Lung (tissue), 12 donors: ENCODE measurements around the gene SFXN3. TPM values are rescaled to one million over a fixed set of nuclear protein-coding genes. Genes with fewer than 3 reads are reported as not detected.
"Not testable (repeated sequence)": the region's sequence is repeated elsewhere in the genome, so short reads cannot be mapped to it uniquely, and the experiment has no call there.

Experiments
- ATAC-seq: fragments of 200-7000 bp; cut with Tn5 transposase; one replicate; pipeline ENCODE4 v1.9.1; 2020; ENCODE audit warnings: moderate number of reproducible peaks; ENCODE audit not compliant: insufficient read depth, low FRiP score
- DNase-seq, 3 donors: peaks; one replicate each; pipeline ENCODE4 v3.0.0-alpha.2; 2013 to 2017
- H3K27ac ChIP-seq, 2 donors: one replicate each; pipeline ENCODE4 v1.5.1; 2013; ENCODE audit warnings: mild to moderate bottlenecking in 2 of 2, moderate library complexity in 2 of 2, control low read depth in 1 of 2, inconsistent platforms in 1 of 2, low read depth in 1 of 2, low read length in 1 of 2
- H3K27me3 ChIP-seq, 3 donors: one replicate each; pipeline ENCODE4 v1.5.1; 2013; ENCODE audit warnings: low read length in 2 of 3; ENCODE audit not compliant: control insufficient read depth in 3 of 3, insufficient read depth in 3 of 3
- H3K36me3 ChIP-seq, 4 donors: one replicate each; pipeline ENCODE4 v1.5.1; 2013; ENCODE audit warnings: low read length in 4 of 4, mild to moderate bottlenecking in 1 of 4, moderate library complexity in 1 of 4; ENCODE audit not compliant: control insufficient read depth in 4 of 4, insufficient read depth in 4 of 4
- H3K4me1 ChIP-seq, 5 donors: one replicate each; pipeline ENCODE4 v1.5.1; 2013; ENCODE audit warnings: low read length in 5 of 5, mild to moderate bottlenecking in 2 of 5, moderate library complexity in 1 of 5; ENCODE audit not compliant: control insufficient read depth in 5 of 5, insufficient read depth in 5 of 5
- H3K4me3 ChIP-seq: one replicate; pipeline ENCODE4 v1.5.1; 2013; ENCODE audit warnings: mild to moderate bottlenecking, control low read depth, moderate library complexity
- H3K9ac ChIP-seq, 2 donors: one replicate each; pipeline ENCODE4 v1.5.1; 2013; ENCODE audit warnings: low read length in 2 of 2, control low read depth in 1 of 2; ENCODE audit not compliant: insufficient read depth in 1 of 2
- H3K9me3 ChIP-seq, 4 donors: one replicate each; pipeline ENCODE4 v1.5.1; 2013; ENCODE audit warnings: low read length in 3 of 4, mild to moderate bottlenecking in 1 of 4, moderate library complexity in 1 of 4; ENCODE audit not compliant: control insufficient read depth in 4 of 4, insufficient read depth in 3 of 4
- WGBS, 2 donors: extraction: QIAGEN DNeasy Blood & Tissue Kit; methylation state at CpG; one replicate each; pipeline ENCODE4 v1.1.7; 2013; 5-methylcytosine and 5-hydroxymethylcytosine counted together
- polyA plus RNA-seq, 2 donors: library from polyadenylated mRNA; stranded (reverse); fragments of 200-250 nt; gene quantifications; one replicate each; pipeline ENCODE4 v1.2.1, GENCODE V29; 2013
- total RNA-seq, 2 donors: library from RNA; depleted of rRNA in 1 of 2; stranded (reverse); fragments of >200 nt in 1 of 2; gene quantifications; one replicate each; pipeline ENCODE4 v1.2.1, GENCODE V29; 2014 to 2021
- TF ChIP-seq, protein P1 (sequence below): IDR thresholded peaks from 2 replicates; pipeline ENCODE4 v1.5.1; 2012; ENCODE audit warnings: mild to moderate bottlenecking; ENCODE audit errors: control extremely low read depth, extremely low read depth
- donor health status: control.
- donor health status: control.
- donor health status: Bipolar disorder and iron deficiency.
- donor health status: healthy.
- donor health status: DM: yes; HTN: yes; CAD: no.

The SFXN3 gene
- total and polyA plus RNA-seq, 4 donors, result 36.4 to 95.8 (median 39.6) TPM

DNA sequence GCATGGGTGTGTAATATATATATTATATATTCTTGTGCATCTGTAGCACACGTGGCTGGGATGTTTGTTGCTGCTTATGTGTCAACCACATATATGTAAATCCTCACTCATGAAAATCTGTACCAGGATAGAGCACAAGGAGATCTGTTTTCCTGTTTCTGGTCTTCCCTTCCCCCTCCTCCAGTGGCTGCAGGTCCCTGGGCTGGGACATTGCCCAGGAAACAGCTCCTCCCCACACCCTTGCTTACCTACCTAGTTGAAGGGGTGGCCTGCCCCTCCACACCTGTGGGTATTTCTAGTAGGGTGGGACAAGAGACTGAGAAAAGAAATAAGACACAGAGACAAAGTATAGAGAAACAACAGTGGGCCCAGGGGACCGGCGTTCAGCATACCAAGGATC lies 2.2 kb downstream of the SFXN3 start:
- peak overlapping the region in 1 of 2 donors; percentile 26 for H3K27ac ChIP-seq
- H3K27me3 ChIP-seq, result peaks cover 0 to 12% (median 6%) of the 10 kb centered on the region in 3 donors
- DNase-seq (no peak), ATAC-seq (no peak)
- WGBS, 2 donors, result 81 to 87% methylated on average over 3 of the region's 3 CpGs
- H3K9me3 ChIP-seq, result no peaks in the 10 kb centered on the region
- no peak overlapping the region for H3K9ac ChIP-seq
- H3K4me1 ChIP-seq, result peaks cover 0 to 25% (median 3%) of the 10 kb centered on the region in 5 donors
- TF ChIP-seq, protein P1, sequence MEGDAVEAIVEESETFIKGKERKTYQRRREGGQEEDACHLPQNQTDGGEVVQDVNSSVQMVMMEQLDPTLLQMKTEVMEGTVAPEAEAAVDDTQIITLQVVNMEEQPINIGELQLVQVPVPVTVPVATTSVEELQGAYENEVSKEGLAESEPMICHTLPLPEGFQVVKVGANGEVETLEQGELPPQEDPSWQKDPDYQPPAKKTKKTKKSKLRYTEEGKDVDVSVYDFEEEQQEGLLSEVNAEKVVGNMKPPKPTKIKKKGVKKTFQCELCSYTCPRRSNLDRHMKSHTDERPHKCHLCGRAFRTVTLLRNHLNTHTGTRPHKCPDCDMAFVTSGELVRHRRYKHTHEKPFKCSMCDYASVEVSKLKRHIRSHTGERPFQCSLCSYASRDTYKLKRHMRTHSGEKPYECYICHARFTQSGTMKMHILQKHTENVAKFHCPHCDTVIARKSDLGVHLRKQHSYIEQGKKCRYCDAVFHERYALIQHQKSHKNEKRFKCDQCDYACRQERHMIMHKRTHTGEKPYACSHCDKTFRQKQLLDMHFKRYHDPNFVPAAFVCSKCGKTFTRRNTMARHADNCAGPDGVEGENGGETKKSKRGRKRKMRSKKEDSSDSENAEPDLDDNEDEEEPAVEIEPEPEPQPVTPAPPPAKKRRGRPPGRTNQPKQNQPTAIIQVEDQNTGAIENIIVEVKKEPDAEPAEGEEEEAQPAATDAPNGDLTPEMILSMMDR, result no peak
- no peak overlapping the region for H3K4me3 ChIP-seq
- peaks cover 8 to 27% (median 14%) of the 10 kb centered on the region in 4 donors for H3K36me3 ChIP-seq

DNA sequence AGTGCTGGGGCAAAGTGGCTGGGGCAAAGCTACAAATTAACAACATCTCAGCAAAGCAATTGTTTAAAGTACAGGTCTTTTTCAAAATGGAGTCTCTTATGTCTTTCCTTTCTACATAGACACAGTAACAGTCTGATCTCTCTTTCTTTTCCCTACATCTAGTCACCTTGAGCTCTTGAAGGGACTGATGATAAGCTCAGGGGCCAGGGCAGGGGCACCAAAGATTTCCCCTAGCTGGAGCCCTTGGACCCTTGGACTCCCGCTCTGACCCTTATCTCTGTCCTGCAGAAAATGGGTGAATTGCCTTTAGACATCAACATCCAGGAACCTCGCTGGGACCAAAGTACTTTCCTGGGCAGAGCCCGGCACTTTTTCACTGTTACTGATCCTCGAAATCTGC lies 3.4 kb downstream of the SFXN3 start:
- H3K27ac ChIP-seq, H3K4me3 ChIP-seq, DNase-seq, H3K9ac ChIP-seq, ATAC-seq, H3K27me3 ChIP-seq, H3K9me3 ChIP-seq: not testable (repeated sequence)
- peaks cover 8 to 36% (median 17%) of the 10 kb centered on the region in 4 donors for H3K36me3 ChIP-seq
- 96 to 98% methylated on average over 4 of the region's 4 CpGs for WGBS, 2 donors
- H3K4me1 ChIP-seq, result peaks cover 0 to 25% (median 3%) of the 10 kb centered on the region in 5 donors

DNA sequence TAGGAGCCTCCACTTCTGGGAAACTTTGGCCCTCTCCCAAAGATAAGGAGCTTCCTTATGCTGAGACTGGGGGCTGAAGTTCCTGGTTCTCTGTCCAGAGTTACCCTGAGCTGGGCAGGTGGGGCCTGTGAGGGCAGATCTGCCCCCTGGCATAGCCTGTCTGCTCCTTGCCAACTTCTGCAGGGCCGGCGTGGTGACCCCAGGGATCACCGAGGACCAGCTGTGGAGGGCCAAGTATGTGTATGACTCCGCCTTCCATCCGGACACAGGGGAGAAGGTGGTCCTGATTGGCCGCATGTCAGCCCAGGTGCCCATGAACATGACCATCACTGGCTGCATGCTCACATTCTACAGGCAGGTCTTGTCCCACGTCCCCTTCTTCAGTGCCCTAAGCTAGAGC lies 4.3 kb downstream of the SFXN3 start:
- Histone ChIP-seq H3K27ac (no peak overlapping the region), H3K4me1 (peaks cover 0 to 25% (median 3%) of the 10 kb centered on the region in 5 donors), H3K9me3 (no peaks in the 10 kb centered on the region), H3K4me3 (no peak overlapping the region), H3K27me3 (no peaks in the 10 kb centered on the region), H3K36me3 (peaks cover 8 to 40% (median 17%) of the 10 kb centered on the region in 4 donors), H3K9ac (no peak overlapping the region)
- TF ChIP-seq, protein P1, result no peak
- WGBS, 2 donors, result 95 to 99% methylated on average over 7 of the region's 7 CpGs
- no peak for DNase-seq
- no peak for ATAC-seq

DNA sequence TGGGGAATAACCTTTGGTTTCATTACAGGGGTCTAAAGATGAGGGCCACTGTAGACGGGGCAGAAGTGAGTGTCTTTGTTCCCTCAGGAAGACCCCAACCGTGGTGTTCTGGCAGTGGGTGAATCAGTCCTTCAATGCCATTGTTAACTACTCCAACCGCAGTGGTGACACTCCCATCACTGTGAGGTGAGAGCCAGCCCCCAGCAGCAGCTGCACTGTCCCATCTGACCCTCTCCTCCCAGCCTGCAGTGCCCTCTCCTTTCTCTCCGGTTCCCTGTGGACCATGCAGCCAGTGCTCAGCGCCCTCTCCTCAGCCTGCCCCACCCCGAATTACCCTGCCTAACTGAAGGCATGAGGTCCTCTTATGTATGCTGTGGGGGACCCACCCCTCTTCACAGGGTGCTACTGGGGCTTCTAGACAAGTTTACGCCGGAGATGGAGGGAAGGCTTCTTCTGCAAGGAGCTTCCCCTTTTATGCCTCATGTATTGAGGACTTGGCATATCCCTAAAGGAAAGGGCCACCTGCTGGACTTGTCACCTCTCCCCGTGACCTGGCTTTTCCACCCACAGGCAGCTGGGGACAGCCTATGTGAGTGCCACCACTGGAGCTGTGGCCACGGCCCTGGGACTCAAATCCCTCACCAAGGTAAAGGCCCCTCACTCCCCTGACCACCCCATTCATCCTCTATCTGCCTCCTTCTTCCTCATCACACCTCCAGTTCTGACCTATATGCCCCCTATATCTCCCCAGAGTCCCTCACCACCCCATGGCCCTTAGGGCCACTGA lies 5.1 kb downstream of the SFXN3 start:
- Histone ChIP-seq H3K36me3 (peaks cover 8 to 40% (median 17%) of the 10 kb centered on the region in 4 donors), H3K27me3 (no peaks in the 10 kb centered on the region), H3K9me3 (no peaks in the 10 kb centered on the region), H3K27ac (no peak overlapping the region), H3K4me3 (no peak overlapping the region), H3K4me1 (peaks cover 0 to 20% (median 0%) of the 10 kb centered on the region in 5 donors), H3K9ac (no peak overlapping the region)
- DNase-seq (no peak), ATAC-seq (no peak)
- WGBS, 2 donors, result 88 to 92% methylated on average over 10 of the region's 10 CpGs
- TF ChIP-seq, protein P1, result no peak
